ENCODE results near the gene AMTN.

The AMTN gene

GRCh38 chr4:70556856-70557255 is 38.5 kb downstream of the AMTN start:
- peak; percentile 4 to 59 for DNase-seq (ENCODE audit: low read depth in 2 of 2)
- H3K4me3 ChIP-seq (replicated peaks in 1 of 2; ENCODE audit: low read depth in 2 of 2, low read length in 2 of 2) = no peak overlapping the region
- TF ChIP-seq, protein P1, sequence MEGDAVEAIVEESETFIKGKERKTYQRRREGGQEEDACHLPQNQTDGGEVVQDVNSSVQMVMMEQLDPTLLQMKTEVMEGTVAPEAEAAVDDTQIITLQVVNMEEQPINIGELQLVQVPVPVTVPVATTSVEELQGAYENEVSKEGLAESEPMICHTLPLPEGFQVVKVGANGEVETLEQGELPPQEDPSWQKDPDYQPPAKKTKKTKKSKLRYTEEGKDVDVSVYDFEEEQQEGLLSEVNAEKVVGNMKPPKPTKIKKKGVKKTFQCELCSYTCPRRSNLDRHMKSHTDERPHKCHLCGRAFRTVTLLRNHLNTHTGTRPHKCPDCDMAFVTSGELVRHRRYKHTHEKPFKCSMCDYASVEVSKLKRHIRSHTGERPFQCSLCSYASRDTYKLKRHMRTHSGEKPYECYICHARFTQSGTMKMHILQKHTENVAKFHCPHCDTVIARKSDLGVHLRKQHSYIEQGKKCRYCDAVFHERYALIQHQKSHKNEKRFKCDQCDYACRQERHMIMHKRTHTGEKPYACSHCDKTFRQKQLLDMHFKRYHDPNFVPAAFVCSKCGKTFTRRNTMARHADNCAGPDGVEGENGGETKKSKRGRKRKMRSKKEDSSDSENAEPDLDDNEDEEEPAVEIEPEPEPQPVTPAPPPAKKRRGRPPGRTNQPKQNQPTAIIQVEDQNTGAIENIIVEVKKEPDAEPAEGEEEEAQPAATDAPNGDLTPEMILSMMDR (IDR thresholded peaks at IDR 0.05; ENCODE audit: low read depth, low read length) = no peak

DNA sequence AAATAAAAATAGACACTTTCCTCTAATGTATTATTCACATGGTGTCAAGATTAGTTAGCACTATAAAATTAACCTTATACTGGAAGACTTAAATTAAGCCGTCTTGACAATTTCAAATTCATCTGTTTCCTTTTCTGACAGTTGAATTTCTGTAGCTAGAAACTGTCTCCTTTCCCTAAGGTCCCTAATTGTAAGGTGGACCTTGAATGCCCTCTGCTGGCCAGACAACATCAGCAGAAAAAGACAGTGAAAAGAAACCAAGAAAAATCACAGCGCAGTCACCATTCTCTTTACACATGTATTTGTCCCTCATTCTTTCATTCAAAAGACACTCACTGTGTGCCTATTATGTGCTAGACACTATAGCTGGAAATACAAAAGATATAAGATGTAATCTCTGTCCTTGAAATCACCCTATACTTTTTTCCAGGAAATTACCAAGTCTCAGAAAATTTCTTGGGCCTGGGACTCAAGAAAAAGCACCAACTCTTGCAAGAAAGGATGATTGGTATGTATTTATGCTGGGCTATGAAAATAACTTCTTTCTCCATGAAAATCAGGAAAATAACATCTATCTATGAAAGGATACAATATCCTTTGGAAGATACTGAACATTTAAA is 41.0 kb downstream of the AMTN start:
- peak; percentile 57 to 71 for DNase-seq (ENCODE audit: low read depth in 2 of 2)
- TF ChIP-seq, protein P1 (IDR thresholded peaks at IDR 0.05; ENCODE audit: low read depth, low read length) = peak; percentile 76
- no peak overlapping the region for H3K4me3 ChIP-seq (replicated peaks in 1 of 2; ENCODE audit: low read depth in 2 of 2, low read length in 2 of 2)

GRCh38 chr4:70559924-70560323 is 41.6 kb downstream of the AMTN start:
- no peak overlapping the region for H3K4me3 ChIP-seq (replicated peaks in 1 of 2; ENCODE audit: low read depth in 2 of 2, low read length in 2 of 2)
- TF ChIP-seq, protein P1 (IDR thresholded peaks at IDR 0.05; ENCODE audit: low read depth, low read length) = no peak
- DNase-seq (ENCODE audit: low read depth in 2 of 2) = no peak

DNA sequence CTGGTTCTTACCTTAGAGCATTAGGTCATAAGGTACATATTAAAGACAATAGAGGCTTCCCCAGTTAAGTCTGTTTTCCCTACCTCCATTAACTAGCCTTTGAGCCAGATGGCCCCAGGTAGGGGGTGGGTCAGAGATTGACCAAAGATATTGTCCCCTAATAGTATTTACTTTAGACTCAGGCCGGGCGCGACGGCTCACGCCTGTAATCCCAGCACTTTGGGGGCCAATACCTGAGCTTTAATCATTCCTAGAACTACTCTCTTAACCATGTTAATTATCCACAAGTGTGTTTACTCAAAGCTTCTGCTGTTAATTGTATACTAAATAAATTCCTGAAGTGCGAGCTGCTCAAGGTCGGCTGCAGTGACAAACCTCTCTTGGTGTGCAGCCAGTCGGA is 45.7 kb downstream of the AMTN start:
- no peak for DNase-seq (ENCODE audit: low read depth in 2 of 2)
- no peak overlapping the region for H3K4me3 ChIP-seq (replicated peaks in 1 of 2; ENCODE audit: low read depth in 2 of 2, low read length in 2 of 2)
- TF ChIP-seq, protein P1 (IDR thresholded peaks at IDR 0.05; ENCODE audit: low read depth, low read length) = no peak

GRCh38 chr4:70570796-70571195 is 52.4 kb downstream of the AMTN start:
- TF ChIP-seq, protein P1 (IDR thresholded peaks at IDR 0.05; ENCODE audit: low read depth, low read length) = no peak
- no peak for DNase-seq (ENCODE audit: low read depth in 2 of 2)

DNA sequence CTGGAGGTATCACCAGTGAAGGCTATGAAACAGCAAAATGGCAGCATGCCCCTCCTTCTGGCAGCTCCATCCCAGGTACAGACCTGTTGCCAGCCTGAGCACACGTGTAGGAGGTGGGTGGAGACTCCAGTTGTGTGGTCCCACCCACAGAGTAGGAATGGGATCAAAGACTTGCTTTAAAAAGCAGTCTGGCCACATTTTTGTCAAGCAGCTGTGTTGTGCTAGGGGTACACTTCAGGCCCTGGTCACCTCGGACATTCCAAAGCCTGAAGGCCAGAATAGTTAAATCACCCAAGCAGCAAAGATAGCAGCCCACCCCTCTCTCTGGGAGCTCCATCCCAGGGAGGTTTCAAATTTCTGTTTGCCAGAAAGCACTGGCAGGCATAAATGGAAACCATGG is 53.4 kb downstream of the AMTN start:
- TF ChIP-seq, protein P1 (IDR thresholded peaks at IDR 0.05; ENCODE audit: low read depth, low read length) = no peak
- DNase-seq (ENCODE audit: low read depth in 2 of 2) = no peak
- H3K4me3 ChIP-seq (replicated peaks in 1 of 2; ENCODE audit: low read depth in 2 of 2, low read length in 2 of 2) = no peak overlapping the region

More at GRCh38 chr4:70570796-70571195, 52.4 kb downstream of the AMTN start:
- no peak overlapping the region for H3K4me3 ChIP-seq (replicated peaks in 1 of 2; ENCODE audit: low read depth in 2 of 2, low read length in 2 of 2)

GRCh38 chr4:70575964-70576363 is 57.6 kb downstream of the AMTN start:
- DNase-seq (ENCODE audit: low read depth in 2 of 2) = no peak
- TF ChIP-seq, protein P1 (IDR thresholded peaks at IDR 0.05; ENCODE audit: low read depth, low read length) = no peak
- H3K4me3 ChIP-seq (replicated peaks in 1 of 2; ENCODE audit: low read depth in 2 of 2, low read length in 2 of 2) = no peak overlapping the region

All from cardiac fibroblast (primary cell).